IPS-20b (cell line): Measurements from ENCODE around the gene PLS3.

Source experiments
- H3K27ac ChIP-seq: one replicate; pipeline ENCODE4 v1.5.1; 2013; ENCODE audit warnings: low read length
- H3K27me3 ChIP-seq: 2 replicates; pipeline ENCODE4 v1.6.1; 2013; ENCODE audit warnings: mild to moderate bottlenecking, low read length, inconsistent platforms; ENCODE audit not compliant: insufficient read depth
- H3K36me3 ChIP-seq: 2 replicates; pipeline ENCODE4 v1.6.1; 2013; ENCODE audit warnings: low read depth, mild to moderate bottlenecking, inconsistent platforms, low read length, moderate library complexity; ENCODE audit not compliant: insufficient read depth
- H3K4me1 ChIP-seq: 2 replicates; pipeline ENCODE4 v1.6.1; 2013; ENCODE audit warnings: mild to moderate bottlenecking, control low read depth, inconsistent platforms, low read length, moderate library complexity; ENCODE audit not compliant: insufficient read depth
- H3K4me3 ChIP-seq: 2 replicates; pipeline ENCODE4 v1.5.1; 2013; ENCODE audit warnings: mild to moderate bottlenecking, low read length, inconsistent platforms
- H3K9ac ChIP-seq: 2 replicates; pipeline ENCODE4 v1.6.1; 2013; ENCODE audit warnings: low read depth, mild to moderate bottlenecking, inconsistent platforms, low read length, moderate library complexity
- H3K9me3 ChIP-seq: 2 replicates; pipeline ENCODE4 v1.6.1; 2013; ENCODE audit warnings: mild to moderate bottlenecking, low read depth, low read length, inconsistent platforms; ENCODE audit not compliant: insufficient read depth

PLS3 gene

DNA sequence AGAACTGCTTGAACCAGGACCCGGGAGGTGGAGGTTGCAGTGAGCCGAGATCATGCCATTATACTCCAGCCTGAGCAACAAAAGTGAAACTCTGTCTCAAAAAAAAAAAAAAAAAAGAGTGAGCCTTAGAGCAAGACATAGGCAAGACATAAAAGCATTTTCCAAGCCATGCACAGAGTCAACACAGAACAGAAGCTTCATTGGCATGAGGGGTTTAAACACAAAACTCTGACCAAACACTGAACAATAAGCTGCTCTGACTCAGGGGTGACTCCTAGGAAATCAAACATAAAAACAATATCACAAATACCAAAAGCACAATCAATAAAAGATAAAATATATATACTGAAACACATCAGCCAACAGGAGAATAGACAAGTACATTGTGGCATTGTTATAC is 136.8 kb downstream of the PLS3 start:
- Histone ChIP-seq H3K9me3 (no peaks in the 10 kb centered on the region), H3K4me1 (peaks cover 13% of the 10 kb centered on the region), H3K27me3 (no peaks in the 10 kb centered on the region), H3K36me3 (no peaks in the 10 kb centered on the region), H3K27ac (no peak overlapping the region), H3K4me3 (no peak overlapping the region), H3K9ac (no peak overlapping the region)
